ACC112 (cell line): Measurements from ENCODE around the gene SKI.

Source experiments
- H2AFZ ChIP-seq: fragments of 200-600 bp; sonication (generic); one replicate; pipeline ENCODE4 v1.6.0; 2017; ENCODE audit warnings: antibody characterized with exemption, low read length; ENCODE audit not compliant: unreplicated experiment
- H3K27ac ChIP-seq: fragments of 200-600 bp; sonication (generic); 2 replicates; pipeline ENCODE4 v1.5.1; 2014; ENCODE audit warnings: low read depth, mild to moderate bottlenecking, antibody characterized with exemption, low read length, moderate library complexity
- H3K27me3 ChIP-seq: fragments of 200-600 bp; sonication (generic); 2 replicates; pipeline ENCODE4 v1.6.1; 2014; ENCODE audit warnings: mild to moderate bottlenecking, antibody characterized with exemption, low read length, moderate library complexity, mixed read lengths; ENCODE audit not compliant: insufficient read depth
- H3K36me3 ChIP-seq: fragments of 200-600 bp; sonication (generic); 2 replicates; pipeline ENCODE4 v1.6.1; 2016; ENCODE audit warnings: mild to moderate bottlenecking, antibody characterized with exemption, low read length, moderate library complexity, mixed read lengths; ENCODE audit not compliant: insufficient read depth
- H3K4me1 ChIP-seq: fragments of 200-600 bp; sonication (generic); one replicate; pipeline ENCODE4 v1.6.1; 2016; ENCODE audit warnings: low read length, mixed read lengths; ENCODE audit not compliant: insufficient read depth, unreplicated experiment, control insufficient read depth
- H3K4me3 ChIP-seq: fragments of 200-600 bp; sonication (generic); 2 replicates; pipeline ENCODE4 v1.5.1; 2014; ENCODE audit warnings: mild to moderate bottlenecking, low read depth, low read length
- H3K79me2 ChIP-seq: fragments of 200-600 bp; sonication (generic); one replicate; pipeline ENCODE4 v1.6.0; 2016; ENCODE audit warnings: low read length; ENCODE audit not compliant: control insufficient read depth, unreplicated experiment, insufficient read depth

SKI gene

GRCh38 chr1:2250721-2251281 is 22.7 kb downstream of the SKI start:
- no peak overlapping the region for H3K4me3 ChIP-seq
- no peaks in the 10 kb centered on the region for H3K27me3 ChIP-seq
- peaks cover 26% of the 10 kb centered on the region; the same call in 1 of the 2 replicates for H3K36me3 ChIP-seq
- no peak overlapping the region for H3K27ac ChIP-seq
- H3K4me1 ChIP-seq, result peaks cover 16% of the 10 kb centered on the region
- H3K79me2 ChIP-seq, result peaks cover 95% of the 10 kb centered on the region
- H2AFZ ChIP-seq, result no peak overlapping the region

GRCh38 chr1:2251363-2251762 is 23.2 kb downstream of the SKI start:
- no peaks in the 10 kb centered on the region for H3K27me3 ChIP-seq
- H3K36me3 ChIP-seq, result peaks cover 27% of the 10 kb centered on the region; the same call in 1 of the 2 replicates
- no peak overlapping the region for H2AFZ ChIP-seq
- peaks cover 95% of the 10 kb centered on the region for H3K79me2 ChIP-seq
- no peak overlapping the region for H3K4me3 ChIP-seq
- H3K27ac ChIP-seq, result no peak overlapping the region
- H3K4me1 ChIP-seq, result peaks cover 14% of the 10 kb centered on the region

- Histone ChIP-seq H3K79me2 (peaks cover 95% of the 10 kb centered on the region), H3K27ac (no peak overlapping the region), H2AFZ (no peak overlapping the region), H3K4me1 (peaks cover 14% of the 10 kb centered on the region), H3K4me3 (no peak overlapping the region), H3K36me3 (peaks cover 30% of the 10 kb centered on the region; the same call in 1 of the 2 replicates), H3K27me3 (no peaks in the 10 kb centered on the region)
Observed at GRCh38 chr1:2251786-2252185, 23.7 kb downstream of the SKI start.

- H3K27me3 ChIP-seq, result no peaks in the 10 kb centered on the region
- no peak overlapping the region for H2AFZ ChIP-seq
- peaks cover 95% of the 10 kb centered on the region for H3K79me2 ChIP-seq
- no peak overlapping the region for H3K27ac ChIP-seq
- peaks cover 19% of the 10 kb centered on the region for H3K4me1 ChIP-seq
- no peak overlapping the region for H3K4me3 ChIP-seq
- H3K36me3 ChIP-seq, result peaks cover 30% of the 10 kb centered on the region; the same call in 1 of the 2 replicates
Observed at GRCh38 chr1:2252423-2252822, 24.3 kb downstream of the SKI start.

- H3K36me3 ChIP-seq, result peaks cover 30% of the 10 kb centered on the region; the same call in 1 of the 2 replicates
- no peak overlapping the region for H3K4me3 ChIP-seq
- peaks cover 94% of the 10 kb centered on the region for H3K79me2 ChIP-seq
- H3K4me1 ChIP-seq, result peaks cover 19% of the 10 kb centered on the region
- no peak overlapping the region for H3K27ac ChIP-seq
- no peak overlapping the region for H2AFZ ChIP-seq
- no peaks in the 10 kb centered on the region for H3K27me3 ChIP-seq
Observed at GRCh38 chr1:2253036-2253796, 25.1 kb downstream of the SKI start.

- Histone ChIP-seq H3K4me1 (peaks cover 19% of the 10 kb centered on the region), H3K36me3 (peaks cover 30% of the 10 kb centered on the region; the same call in 1 of the 2 replicates), H2AFZ (no peak overlapping the region), H3K79me2 (peaks cover 94% of the 10 kb centered on the region), H3K27me3 (no peaks in the 10 kb centered on the region), H3K4me3 (no peak overlapping the region), H3K27ac (peak overlapping the region; percentile 92; the same call in 1 of the 2 replicates)
Observed at GRCh38 chr1:2253797-2254480, 25.8 kb downstream of the SKI start.

- no peaks in the 10 kb centered on the region for H3K27me3 ChIP-seq
Observed at GRCh38 chr1:2255047-2255419, 26.9 kb downstream of the SKI start.

GRCh38 chr1:2255420-2256369 is 27.6 kb downstream of the SKI start:
- peak overlapping the region; percentile 92 for H3K27ac ChIP-seq
- H3K4me3 ChIP-seq, result no peak overlapping the region
- no peak overlapping the region for H2AFZ ChIP-seq
- peaks cover 30% of the 10 kb centered on the region; the same call in 1 of the 2 replicates for H3K36me3 ChIP-seq
- no peaks in the 10 kb centered on the region for H3K27me3 ChIP-seq
- H3K4me1 ChIP-seq, result peaks cover 19% of the 10 kb centered on the region
- peaks cover 95% of the 10 kb centered on the region for H3K79me2 ChIP-seq

More at GRCh38 chr1:2255047-2255419, 26.9 kb downstream of the SKI start:
- Histone ChIP-seq H3K79me2 (peaks cover 95% of the 10 kb centered on the region), H3K36me3 (peaks cover 30% of the 10 kb centered on the region; the same call in 1 of the 2 replicates), H3K4me3 (no peak overlapping the region), H3K27ac (peak overlapping the region; percentile 92), H3K4me1 (peaks cover 19% of the 10 kb centered on the region), H2AFZ (no peak overlapping the region)

GRCh38 chr1:2256435-2257244 is 28.5 kb downstream of the SKI start:
- Histone ChIP-seq H3K79me2 (peaks cover 95% of the 10 kb centered on the region), H3K27ac (peak overlapping the region; percentile 92), H3K27me3 (no peaks in the 10 kb centered on the region), H3K4me1 (peaks cover 19% of the 10 kb centered on the region), H3K4me3 (peak overlapping the region; percentile 48; the same call in 1 of the 2 replicates), H2AFZ (no peak overlapping the region), H3K36me3 (peaks cover 30% of the 10 kb centered on the region; the same call in 1 of the 2 replicates)
